HepG2 (cell line): Measurements from ENCODE around the gene HEPN1. TPM values are rescaled to one million over a fixed set of nuclear protein-coding genes. Genes with fewer than 3 reads are reported as not detected.

Source experiments
- ATF7-NPFF ChIP-seq: sonication (generic); formaldehyde crosslinking; IDR thresholded peaks from 2 replicates; pipeline ENCODE4 v1.8.1; 2023; ENCODE audit warnings: mild to moderate bottlenecking, low read depth, missing genetic modification reagents, moderate library complexity
- BRD4 ChIP-seq: sonication (generic); formaldehyde crosslinking; IDR thresholded peaks from 2 replicates; pipeline ENCODE4 v1.4.0; 2020; ENCODE audit warnings: missing genetic modification reagents
- CERS6 ChIP-seq: sonication (generic); formaldehyde crosslinking; IDR thresholded peaks from 2 replicates; pipeline ENCODE4 v1.5.0; 2020; ENCODE audit warnings: missing genetic modification reagents
- HDAC6 ChIP-seq: fragments of 200-600 bp; sonication (generic); IDR thresholded peaks from 2 replicates; pipeline ENCODE4 v1.7.0; 2017; ENCODE audit warnings: mild to moderate bottlenecking, antibody characterized with exemption, low read length, low read depth
- HOMEZ ChIP-seq: IDR thresholded peaks from 2 replicates; pipeline ENCODE4 v1.6.1; 2016; ENCODE audit warnings: low read depth
- HOXA7 ChIP-seq: sonication (generic); formaldehyde crosslinking; IDR thresholded peaks from 2 replicates; pipeline ENCODE4 v1.8.1; 2022; ENCODE audit warnings: mild to moderate bottlenecking, missing genetic modification reagents, moderate library complexity
- LBX2 ChIP-seq: sonication (generic); formaldehyde crosslinking; IDR thresholded peaks from 2 replicates; pipeline ENCODE4 v1.5.0; 2020; ENCODE audit warnings: missing genetic modification reagents, mild to moderate bottlenecking, borderline replicate concordance
- NFYB ChIP-seq: sonication (generic); formaldehyde crosslinking; IDR thresholded peaks from 2 replicates; pipeline ENCODE4 v1.4.0; 2020; ENCODE audit warnings: missing genetic modification reagents
- ONECUT2 ChIP-seq: sonication (generic); formaldehyde crosslinking; IDR thresholded peaks from 2 replicates; pipeline ENCODE4 v1.4.0; 2020; ENCODE audit warnings: missing genetic modification reagents
- POLR2AphosphoS5 ChIP-seq: IDR thresholded peaks from 2 replicates; pipeline ENCODE4 v1.6.1; 2012; ENCODE audit warnings: low read depth, low read length
- SRSF1 ChIP-seq: fragments of 200-400 bp; formaldehyde crosslinking; optimal IDR thresholded peaks from 2 replicates; pipeline ENCODE3; 2017; ENCODE audit warnings: mild to moderate bottlenecking, low read depth, low read length, moderate library complexity
- ZBTB10 ChIP-seq: sonication (generic); formaldehyde crosslinking; IDR thresholded peaks from 2 replicates; pipeline ENCODE4 v1.4.0; 2020; ENCODE audit warnings: missing genetic modification reagents, borderline replicate concordance
- ZFP91 ChIP-seq: sonication (generic); formaldehyde crosslinking; IDR thresholded peaks from 2 replicates; pipeline ENCODE4 v1.9.0; 2022; ENCODE audit warnings: missing genetic modification reagents, mild to moderate bottlenecking, borderline replicate concordance
- ZNF292 ChIP-seq: sonication (generic); formaldehyde crosslinking; IDR thresholded peaks from 2 replicates; pipeline ENCODE4 v1.8.1; 2022; ENCODE audit warnings: mild to moderate bottlenecking, low read depth, missing genetic modification reagents, borderline replicate concordance
- ZNF3 ChIP-seq: IDR thresholded peaks from 2 replicates; pipeline ENCODE4 v1.7.0; 2017; ENCODE audit warnings: inconsistent platforms
- ZNF580 ChIP-seq: IDR thresholded peaks from 2 replicates; pipeline ENCODE4 v1.6.1; 2016; ENCODE audit warnings: low read depth, borderline replicate concordance
- ZNF747 ChIP-seq: sonication (generic); formaldehyde crosslinking; IDR thresholded peaks from 2 replicates; pipeline ENCODE4 v1.8.1; 2023; ENCODE audit warnings: missing genetic modification reagents, mild to moderate bottlenecking, borderline replicate concordance
- ZNF777 ChIP-seq: sonication (generic); formaldehyde crosslinking; IDR thresholded peaks from 2 replicates; pipeline ENCODE4 v1.4.0; 2020; ENCODE audit warnings: missing genetic modification reagents
- ZSCAN22 ChIP-seq: sonication (generic); formaldehyde crosslinking; IDR thresholded peaks from 2 replicates; pipeline ENCODE4 v1.4.0; 2020; ENCODE audit warnings: mild to moderate bottlenecking, missing genetic modification reagents
- polyA plus RNA-seq, 8 experiments: library from polyadenylated mRNA; depleted of rRNA in 3 of 8; stranded (reverse) in 7 of 8; unstranded in 1 of 8; fragments of >200 nt; fragmentation: Illumina TruSeq in 4 of 8; extraction: Trizol in 4 of 8; gene quantifications; 2 replicates each; pipeline versions ENCODE4 v1.2.1 to v1.2.3, GENCODE V29; 2011 to 2016; ENCODE audit warnings: low read depth in 4 of 8, missing spikeins in 1 of 8, mixed read lengths in 1 of 8; ENCODE audit not compliant: insufficient read depth in 1 of 8
- total RNA-seq, 5 experiments: library from RNA; depleted of rRNA; stranded (reverse); fragments of >200 nt; fragmentation: Illumina TruSeq; extraction: Trizol; gene quantifications; 2 replicates each; pipeline ENCODE4 v1.2.3, GENCODE V29; 2016; ENCODE audit warnings: low read depth in 1 of 5

HEPN1 gene
- total and polyA plus RNA-seq, 2 of the 13 experiments (the other 11 are each of a cell fraction or from before 2014, with no cell fraction given) = not detected

GRCh38 chr11:124953753-124954589 lies 34.9 kb downstream of the HEPN1 start, which contains the start of gene CCDC15 (continued):
- TF ChIP-seq ATF7-NPFF (peak; percentile 78), BRD4 (CRISPR knock-in tag) (no peak), ZSCAN22 (no peak), HOMEZ (CRISPR knock-in tag) (0 out of 2 replicates have a peak, but pooled peaks have one; percentile 34), ZBTB10 (0 out of 2 replicates have a peak, but pooled peaks have one; percentile 44), LBX2 (0 out of 2 replicates have a peak, but pooled peaks have one; percentile 30), HDAC6 (no peak), SRSF1 (no peak), ZNF580 (CRISPR knock-in tag) (peak; percentile 34; the same call in 1 of the 2 replicates), ZNF3 (CRISPR knock-in tag) (no peak), CERS6 (CRISPR knock-in tag) (no peak), ZFP91 (CRISPR knock-in tag) (peak; percentile 69; the same call in 1 of the 2 replicates), ZNF292 (CRISPR knock-in tag) (peak; percentile 37; the same call in 1 of the 2 replicates), POLR2AphosphoS5 (peak; percentile 95), NFYB (CRISPR knock-in tag) (peak; percentile 80), ONECUT2 (peak; percentile 46; the same call in 1 of the 2 replicates), ZNF747 (CRISPR knock-in tag) (peak; percentile 78), ZNF777 (CRISPR knock-in tag) (peak; percentile 39; the same call in 1 of the 2 replicates), HOXA7 (no peak)
